Measurements from ENCODE around the gene MTFMT.

MTFMT gene

GRCh38 chr15:64981812-64982431 lies 47.5 kb downstream of the MTFMT start:
- DNase-seq, result no peak

- DNase-seq, result no peak
Observed at GRCh38 chr15:64979252-64979710, 50.2 kb downstream of the MTFMT start.

GRCh38 chr15:64975390-64975789 lies 54.0 kb downstream of the MTFMT start:
- no peak for DNase-seq

GRCh38 chr15:64970698-64971097 lies 58.7 kb downstream of the MTFMT start:
- DNase-seq, result no peak

- DNase-seq, result no peak
Observed at GRCh38 chr15:64969401-64969800, 60.0 kb downstream of the MTFMT start.

- DNase-seq, result no peak
Observed at GRCh38 chr15:64961013-64961412, 68.4 kb downstream of the MTFMT start.

GRCh38 chr15:64960153-64960552 lies 69.3 kb downstream of the MTFMT start:
- no peak for DNase-seq

GRCh38 chr15:64959128-64959527 lies 70.3 kb downstream of the MTFMT start:
- no peak for DNase-seq

- DNase-seq, result no peak
Observed at GRCh38 chr15:64954395-64954794, 75.0 kb downstream of the MTFMT start.

- DNase-seq, result no peak
Observed at GRCh38 chr15:64951777-64952418, 77.5 kb downstream of the MTFMT start.
